GM12878 (cell line): ENCODE data around the gene RAB7B.

Experiments
- CTCF ChIP-seq, 3 experiments: IDR thresholded peaks in 2 of 3; conservative IDR thresholded peaks in 1 of 3; 2 replicates each; pipeline ENCODE4 v1.5.1; 2011; ENCODE audit warnings: low read depth in 3 of 3, low read length in 3 of 3, mild to moderate bottlenecking in 3 of 3, control low read depth in 2 of 3, moderate library complexity in 2 of 3, inconsistent platforms in 1 of 3, mixed read lengths in 1 of 3; ENCODE audit not compliant: control insufficient read depth in 2 of 3, insufficient read depth in 1 of 3; ENCODE audit errors: extremely low read depth in 1 of 3
- EP300 ChIP-seq, 2 experiments: fragments of 150-350 bp in 1 of 2; IDR thresholded peaks; 2 replicates each; pipeline ENCODE4 v1.6.1; 2011 to 2012; ENCODE audit warnings: low read depth in 2 of 2, low read length in 2 of 2, borderline replicate concordance in 1 of 2, improper control_type of control experiment in 1 of 2, inconsistent platforms in 1 of 2; ENCODE audit not compliant: control insufficient read depth in 1 of 2
- JUND ChIP-seq: IDR thresholded peaks from 2 replicates; pipeline ENCODE4 v1.6.1; 2012; ENCODE audit warnings: low read depth, mild to moderate bottlenecking, low read length, improper control_type of control experiment, moderate library complexity
- MXI1 ChIP-seq: fragments of 150-350 bp; IDR thresholded peaks from 2 replicates; pipeline ENCODE4 v1.6.1; 2011; ENCODE audit warnings: low read depth, mild to moderate bottlenecking, inconsistent platforms, low read length, improper control_type of control experiment
- NR2C2 ChIP-seq: IDR thresholded peaks from 2 replicates; pipeline ENCODE4 v1.6.1; 2011; ENCODE audit warnings: borderline replicate concordance, low read depth; ENCODE audit not compliant: control insufficient read depth, insufficient read length
- PAX8 ChIP-seq: fragments of 450-650 bp; IDR thresholded peaks from 2 replicates; pipeline ENCODE4 v1.6.1; 2017; ENCODE audit warnings: mild to moderate bottlenecking, moderate library complexity
- POLR2A ChIP-seq: IDR thresholded peaks from 2 replicates; pipeline ENCODE4 v1.6.1; 2011; ENCODE audit warnings: low read depth, mild to moderate bottlenecking, low read length
- POLR2AphosphoS5 ChIP-seq: IDR thresholded peaks from 2 replicates; pipeline ENCODE4 v1.6.1; 2011; ENCODE audit warnings: mild to moderate bottlenecking, low read length, inconsistent platforms
- RAD21 ChIP-seq: IDR thresholded peaks from 2 replicates; pipeline ENCODE4 v1.6.1; 2011; ENCODE audit warnings: mild to moderate bottlenecking, low read depth, low read length, moderate library complexity; ENCODE audit not compliant: insufficient read depth
- RFX5 ChIP-seq: IDR thresholded peaks from 2 replicates; pipeline ENCODE4 v1.6.1; 2011; ENCODE audit warnings: low read depth, low read length, improper control_type of control experiment
- SREBF1 ChIP-seq: IDR thresholded peaks from 2 replicates; pipeline ENCODE4 v1.6.1; 2012; ENCODE audit warnings: mild to moderate bottlenecking, low read length
- YY1 ChIP-seq: IDR thresholded peaks from 2 replicates; pipeline ENCODE4 v1.6.1; 2011; ENCODE audit warnings: low read depth, mild to moderate bottlenecking, low read length
- ZBTB33 ChIP-seq: fragments of 450-650 bp; IDR thresholded peaks from 2 replicates; pipeline ENCODE4 v1.6.1; 2017; ENCODE audit warnings: mild to moderate bottlenecking
- ZSCAN29 ChIP-seq: fragments of 450-650 bp; IDR thresholded peaks from 2 replicates; pipeline ENCODE4 v1.6.1; 2017; ENCODE audit warnings: mild to moderate bottlenecking, moderate library complexity

GRCh38 chr1:205927676-205928075, 75.5 kb downstream of the RAB7B start:
- TF ChIP-seq PAX8 (no peak), CTCF (IDR thresholded peaks at IDR 0.05 in 2 of 3, conservative IDR thresholded peaks at IDR 0.05 in 1 of 3; ENCODE audit: control insufficient read depth in 2 of 3, extremely low read depth in 1 of 3, insufficient read depth in 1 of 3, low read depth in 3 of 3, low read length in 3 of 3) (no peak), YY1 (no peak), NR2C2 (no peak), SREBF1 (no peak), ZSCAN29 (no peak), ZBTB33 (no peak), POLR2A (no peak), RFX5 (no peak), POLR2AphosphoS5 (no peak), JUND (no peak), RAD21 (no peak), EP300 (IDR thresholded peaks at IDR 0.05; ENCODE audit: borderline replicate concordance in 1 of 2, control insufficient read depth in 1 of 2, low read depth in 2 of 2, low read length in 2 of 2) (no peak), MXI1 (no peak)
